ENCODE results near the gene COL17A1. TPM values are rescaled to one million over a fixed set of nuclear protein-coding genes. Genes with fewer than 3 reads are reported as not detected.

Gene COL17A1
- total RNA-seq, 1 experiment from 2014 or later, result 0.26 TPM

DNA sequence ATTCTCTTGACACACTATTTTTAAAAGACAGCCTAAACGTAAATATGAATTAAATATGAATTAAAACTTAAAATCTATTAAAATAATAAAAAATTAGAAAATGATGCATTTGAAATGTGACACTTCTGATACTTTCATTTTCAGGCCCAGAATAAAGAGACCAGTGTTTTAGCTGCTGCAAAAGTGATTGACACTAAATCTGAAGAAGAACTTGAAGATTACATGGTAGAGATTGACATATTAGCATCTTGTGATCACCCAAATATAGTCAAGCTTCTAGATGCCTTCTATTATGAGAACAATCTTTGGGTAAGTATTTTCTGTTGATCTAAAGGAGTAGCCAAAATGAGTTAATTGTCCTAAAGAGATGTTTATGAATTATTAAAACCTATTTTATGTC is 95.1 kb downstream of the COL17A1 start:
- Histone ChIP-seq H3K27me3 (ENCODE audit: control insufficient read depth, insufficient read depth, low read length) (no peaks in the 10 kb centered on the region), H3K36me3 (ENCODE audit: control insufficient read depth, insufficient read depth, low read length) (peaks cover 12% of the 10 kb centered on the region; the same call in 1 of the 2 replicates), H3K9me3 (ENCODE audit: control insufficient read depth, insufficient read depth, low read depth, low read length) (no peaks in the 10 kb centered on the region), H3K4me3 (ENCODE audit: low read depth in 2 of 2, low read length in 2 of 2) (no peak overlapping the region), H3K27ac (ENCODE audit: low read length) (no peak overlapping the region), H3K4me1 (ENCODE audit: control insufficient read depth, insufficient read depth, low read length) (peaks cover 6% of the 10 kb centered on the region; the same call in 1 of the 2 replicates)
- intact Hi-C loops (cut with micrococcal nuclease; ENCODE audit: unreplicated experiment) (no loop called here), in situ Hi-C loops (cut with HindIII; ENCODE audit: low pct_unique_long_range_greater_than_20kb, low sequenced_read_pairs) (no loop called here)
- DNase-seq (ENCODE audit: low read depth, low spot score) (no peak), ATAC-seq (no peak)
- ChIA-PET POLR2A (interaction anchor here (0.7 kb wide), 1 partner anchor 21 kb away, joined by 3 read pairs; no protein-coding TSS in a partner anchor), CTCF (no interaction called here)
- no TSS peak for BruUV-seq (replicated peaks)
- TF ChIP-seq, protein P1, sequence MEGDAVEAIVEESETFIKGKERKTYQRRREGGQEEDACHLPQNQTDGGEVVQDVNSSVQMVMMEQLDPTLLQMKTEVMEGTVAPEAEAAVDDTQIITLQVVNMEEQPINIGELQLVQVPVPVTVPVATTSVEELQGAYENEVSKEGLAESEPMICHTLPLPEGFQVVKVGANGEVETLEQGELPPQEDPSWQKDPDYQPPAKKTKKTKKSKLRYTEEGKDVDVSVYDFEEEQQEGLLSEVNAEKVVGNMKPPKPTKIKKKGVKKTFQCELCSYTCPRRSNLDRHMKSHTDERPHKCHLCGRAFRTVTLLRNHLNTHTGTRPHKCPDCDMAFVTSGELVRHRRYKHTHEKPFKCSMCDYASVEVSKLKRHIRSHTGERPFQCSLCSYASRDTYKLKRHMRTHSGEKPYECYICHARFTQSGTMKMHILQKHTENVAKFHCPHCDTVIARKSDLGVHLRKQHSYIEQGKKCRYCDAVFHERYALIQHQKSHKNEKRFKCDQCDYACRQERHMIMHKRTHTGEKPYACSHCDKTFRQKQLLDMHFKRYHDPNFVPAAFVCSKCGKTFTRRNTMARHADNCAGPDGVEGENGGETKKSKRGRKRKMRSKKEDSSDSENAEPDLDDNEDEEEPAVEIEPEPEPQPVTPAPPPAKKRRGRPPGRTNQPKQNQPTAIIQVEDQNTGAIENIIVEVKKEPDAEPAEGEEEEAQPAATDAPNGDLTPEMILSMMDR (IDR thresholded peaks at IDR 0.05), result no peak
- TF ChIP-seq, protein P2, sequence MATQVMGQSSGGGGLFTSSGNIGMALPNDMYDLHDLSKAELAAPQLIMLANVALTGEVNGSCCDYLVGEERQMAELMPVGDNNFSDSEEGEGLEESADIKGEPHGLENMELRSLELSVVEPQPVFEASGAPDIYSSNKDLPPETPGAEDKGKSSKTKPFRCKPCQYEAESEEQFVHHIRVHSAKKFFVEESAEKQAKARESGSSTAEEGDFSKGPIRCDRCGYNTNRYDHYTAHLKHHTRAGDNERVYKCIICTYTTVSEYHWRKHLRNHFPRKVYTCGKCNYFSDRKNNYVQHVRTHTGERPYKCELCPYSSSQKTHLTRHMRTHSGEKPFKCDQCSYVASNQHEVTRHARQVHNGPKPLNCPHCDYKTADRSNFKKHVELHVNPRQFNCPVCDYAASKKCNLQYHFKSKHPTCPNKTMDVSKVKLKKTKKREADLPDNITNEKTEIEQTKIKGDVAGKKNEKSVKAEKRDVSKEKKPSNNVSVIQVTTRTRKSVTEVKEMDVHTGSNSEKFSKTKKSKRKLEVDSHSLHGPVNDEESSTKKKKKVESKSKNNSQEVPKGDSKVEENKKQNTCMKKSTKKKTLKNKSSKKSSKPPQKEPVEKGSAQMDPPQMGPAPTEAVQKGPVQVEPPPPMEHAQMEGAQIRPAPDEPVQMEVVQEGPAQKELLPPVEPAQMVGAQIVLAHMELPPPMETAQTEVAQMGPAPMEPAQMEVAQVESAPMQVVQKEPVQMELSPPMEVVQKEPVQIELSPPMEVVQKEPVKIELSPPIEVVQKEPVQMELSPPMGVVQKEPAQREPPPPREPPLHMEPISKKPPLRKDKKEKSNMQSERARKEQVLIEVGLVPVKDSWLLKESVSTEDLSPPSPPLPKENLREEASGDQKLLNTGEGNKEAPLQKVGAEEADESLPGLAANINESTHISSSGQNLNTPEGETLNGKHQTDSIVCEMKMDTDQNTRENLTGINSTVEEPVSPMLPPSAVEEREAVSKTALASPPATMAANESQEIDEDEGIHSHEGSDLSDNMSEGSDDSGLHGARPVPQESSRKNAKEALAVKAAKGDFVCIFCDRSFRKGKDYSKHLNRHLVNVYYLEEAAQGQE (IDR thresholded peaks at IDR 0.05; ENCODE audit: insufficient read depth in 1 of 2, low read depth in 2 of 2, low read length in 1 of 2), result no peak
- TF ChIP-seq POLR2AphosphoS5 (IDR thresholded peaks at IDR 0.05; ENCODE audit: low read depth, low read length), result no peak

- ATAC-seq, result no peak
- intact Hi-C loops (cut with micrococcal nuclease; ENCODE audit: unreplicated experiment), result no loop called here
- BruUV-seq (replicated peaks), result no TSS peak
These were observed 95.6 kb downstream of the COL17A1 start for GRCh38 chr10:103990121-103990520.

More at GRCh38 chr10:103990121-103990520, 95.6 kb downstream of the COL17A1 start:
- TF ChIP-seq TCF7L2 (IDR thresholded peaks at IDR 0.05; ENCODE audit: low read depth, low read length), result no peak
- TF ChIP-seq, protein P1 (IDR thresholded peaks at IDR 0.05), result no peak
- TF ChIP-seq POLR2AphosphoS5 (IDR thresholded peaks at IDR 0.05; ENCODE audit: low read depth, low read length), result no peak
- TF ChIP-seq, protein P2 (IDR thresholded peaks at IDR 0.05; ENCODE audit: insufficient read depth in 1 of 2, low read depth in 2 of 2, low read length in 1 of 2), result no peak
- no peak for TF ChIP-seq SIN3A (IDR thresholded peaks at IDR 0.05; ENCODE audit: borderline replicate concordance, insufficient read depth, low read depth, low read length)
- Histone ChIP-seq H3K27ac (ENCODE audit: low read length) (no peak overlapping the region), H3K27me3 (ENCODE audit: control insufficient read depth, insufficient read depth, low read length) (no peaks in the 10 kb centered on the region), H3K9me3 (ENCODE audit: control insufficient read depth, insufficient read depth, low read depth, low read length) (no peaks in the 10 kb centered on the region), H3K36me3 (ENCODE audit: control insufficient read depth, insufficient read depth, low read length) (peaks cover 12% of the 10 kb centered on the region; the same call in 1 of the 2 replicates), H3K4me3 (ENCODE audit: low read depth in 2 of 2, low read length in 2 of 2) (no peak overlapping the region), H3K4me1 (ENCODE audit: control insufficient read depth, insufficient read depth, low read length) (peaks cover 8% of the 10 kb centered on the region)
- no peak for DNase-seq (ENCODE audit: low read depth, low spot score)
- CTCF ChIA-PET, result no interaction called here
- POLR2A ChIA-PET, result no interaction called here
- in situ Hi-C loops (cut with HindIII; ENCODE audit: low pct_unique_long_range_greater_than_20kb, low sequenced_read_pairs), result no loop called here

Data from Panc1 (cell line).